T-helper 9 cell (primary cell): ENCODE results near the gene PRKCQ.

Experiments
- DNase-seq: peaks from one replicate; pipeline ENCODE4 v3.0.0-alpha.2; 2020

PRKCQ gene

DNA sequence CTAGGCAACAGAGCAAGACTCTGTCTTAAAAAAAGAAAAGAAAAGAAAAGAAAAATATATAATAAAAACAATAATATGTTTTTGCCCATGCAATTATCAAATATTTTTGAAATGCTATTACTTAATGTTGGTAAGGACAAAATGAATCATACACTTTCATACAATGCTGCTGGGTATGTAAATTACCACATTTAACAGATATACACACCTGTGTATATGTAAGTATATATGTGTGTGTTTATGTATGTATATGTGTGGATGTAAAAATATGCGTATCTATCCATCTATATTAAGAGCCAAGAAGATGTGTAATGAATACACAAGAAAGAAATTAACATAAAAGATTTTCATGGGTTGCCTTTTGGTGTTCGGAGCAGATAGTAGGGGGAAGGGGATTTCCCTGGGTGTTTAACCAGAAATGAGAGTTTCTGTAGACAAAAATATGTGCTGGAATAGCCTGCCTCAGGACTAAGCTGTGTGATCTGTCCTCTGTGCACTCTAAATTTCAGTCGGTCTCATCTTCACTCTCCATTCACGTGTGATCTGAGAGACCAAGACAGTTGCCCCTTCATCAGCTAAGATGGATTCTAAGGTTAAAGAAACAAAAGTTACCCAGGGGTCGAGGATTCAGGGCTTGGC, 61.2 kb downstream of the PRKCQ start:
- no peak for DNase-seq

GRCh38 chr10:6516929-6517284, 63.2 kb downstream of the PRKCQ start:
- no peak for DNase-seq

DNA sequence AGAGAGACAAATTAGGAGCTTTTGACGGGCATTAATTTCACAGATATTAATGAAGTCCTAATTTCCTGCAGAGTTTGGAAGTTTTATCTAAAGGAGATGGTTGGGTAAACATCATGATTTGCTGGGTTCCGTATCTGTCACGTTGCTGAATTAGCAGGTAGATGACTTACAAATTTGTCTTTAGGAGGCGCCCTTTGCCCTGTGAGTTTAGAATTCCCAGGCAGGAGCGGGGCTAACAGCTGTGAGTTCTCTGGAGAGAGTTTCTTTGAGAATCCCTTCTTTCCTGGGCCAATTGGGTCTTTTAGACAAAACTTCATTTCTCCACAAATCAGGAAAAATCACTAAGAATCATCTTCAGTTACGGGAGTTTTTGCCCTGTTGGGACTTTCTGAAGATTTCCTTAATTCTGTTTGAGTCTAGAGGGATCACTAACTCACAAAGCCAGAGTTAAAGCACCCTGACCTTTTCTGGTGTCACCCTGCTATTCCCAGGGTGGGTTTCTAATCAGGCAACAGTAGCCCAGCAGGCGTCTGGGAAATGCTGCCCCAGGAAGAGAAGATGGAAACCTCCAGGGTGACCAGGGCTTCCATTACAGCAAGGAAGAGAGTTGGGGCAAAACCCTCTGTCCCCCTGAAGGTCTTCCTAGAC, 63.7 kb downstream of the PRKCQ start:
- no peak for DNase-seq

GRCh38 chr10:6514844-6515780, 65.0 kb downstream of the PRKCQ start:
- DNase-seq: no peak

DNA sequence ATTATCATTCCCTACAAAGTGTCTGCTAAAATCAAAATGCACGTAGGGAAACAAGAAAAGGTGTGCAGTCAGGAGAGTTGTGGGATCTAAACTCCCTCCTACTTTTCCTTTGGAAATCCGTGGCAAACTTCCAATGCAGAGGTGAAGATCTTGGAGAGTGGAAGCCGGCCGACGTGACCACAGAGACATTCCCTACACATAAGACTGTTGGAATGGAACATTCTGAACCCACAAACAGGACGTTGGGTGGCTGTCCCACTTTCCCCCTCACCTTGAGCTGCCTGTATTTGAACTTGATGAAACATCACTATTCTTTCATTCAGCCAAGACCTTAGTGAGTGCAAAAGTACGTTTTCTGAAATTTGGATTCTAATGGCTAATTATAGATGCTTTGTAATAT, 65.9 kb downstream of the PRKCQ start:
- DNase-seq: no peak

- DNase-seq: no peak
Measured at GRCh38 chr10:6513476-6513875, 66.6 kb downstream of the PRKCQ start.

- no peak for DNase-seq
Measured at GRCh38 chr10:6512182-6512581, 67.9 kb downstream of the PRKCQ start.

DNA sequence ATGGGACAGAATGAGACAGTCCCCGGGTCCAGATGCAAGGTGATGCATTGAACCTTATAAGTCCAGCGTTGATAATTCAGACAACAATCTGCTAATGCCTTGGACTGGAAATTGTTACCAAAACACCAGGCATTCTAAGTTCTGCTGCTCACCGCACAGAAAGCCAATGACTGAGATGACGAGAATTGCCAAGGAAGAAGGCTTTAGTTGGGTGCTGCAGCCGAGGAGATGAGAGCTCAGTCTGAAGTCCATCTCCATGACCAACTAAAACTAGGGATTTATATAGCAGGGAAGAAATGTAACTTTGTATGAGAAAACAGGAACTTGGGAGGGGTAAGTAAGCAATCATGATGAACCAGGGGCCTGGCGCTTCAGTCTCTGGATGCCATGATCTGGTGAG, 68.7 kb downstream of the PRKCQ start:
- DNase-seq: no peak

DNA sequence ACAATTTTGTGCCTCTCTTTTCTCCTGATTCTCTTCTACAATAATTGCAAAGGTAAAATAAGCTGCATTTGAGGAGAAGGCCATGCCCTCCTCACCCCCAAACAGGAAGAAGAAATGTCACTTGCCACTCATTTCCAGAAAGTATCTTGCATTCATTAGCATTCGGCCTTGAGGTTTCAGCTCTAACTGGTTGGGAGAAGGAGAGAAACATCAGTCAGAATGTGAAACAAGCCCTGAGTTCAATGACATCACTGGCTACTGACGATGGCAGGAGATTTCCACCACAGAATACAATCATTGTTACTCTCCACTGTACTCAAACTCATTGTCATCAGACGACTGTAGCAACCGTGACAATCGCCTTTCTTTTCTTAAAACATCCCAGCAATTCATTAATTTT, 72.8 kb downstream of the PRKCQ start:
- DNase-seq: no peak

DNA sequence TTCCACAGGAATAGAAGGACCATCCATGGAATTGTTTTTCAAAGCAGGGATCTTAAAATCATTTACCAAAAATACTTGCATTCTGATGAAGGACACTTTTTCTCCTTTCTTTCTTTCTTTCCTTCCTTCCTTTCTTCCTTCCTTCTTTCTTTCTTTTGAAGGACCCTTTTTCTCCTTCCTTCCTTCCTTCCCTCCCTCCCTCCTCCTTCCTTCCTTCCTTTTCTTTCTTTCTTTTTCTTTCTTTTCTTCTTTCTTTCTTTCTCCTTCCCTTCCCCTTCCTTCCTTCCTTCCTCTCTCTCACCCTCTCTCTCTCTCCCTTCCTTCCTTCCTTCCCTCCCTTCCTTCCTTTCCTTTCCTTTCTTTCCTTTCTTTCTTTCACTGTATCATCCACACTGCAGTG, 74.8 kb downstream of the PRKCQ start:
- no peak for DNase-seq

- DNase-seq: no peak
Measured at GRCh38 chr10:6504296-6504695, 75.8 kb downstream of the PRKCQ start.

DNA sequence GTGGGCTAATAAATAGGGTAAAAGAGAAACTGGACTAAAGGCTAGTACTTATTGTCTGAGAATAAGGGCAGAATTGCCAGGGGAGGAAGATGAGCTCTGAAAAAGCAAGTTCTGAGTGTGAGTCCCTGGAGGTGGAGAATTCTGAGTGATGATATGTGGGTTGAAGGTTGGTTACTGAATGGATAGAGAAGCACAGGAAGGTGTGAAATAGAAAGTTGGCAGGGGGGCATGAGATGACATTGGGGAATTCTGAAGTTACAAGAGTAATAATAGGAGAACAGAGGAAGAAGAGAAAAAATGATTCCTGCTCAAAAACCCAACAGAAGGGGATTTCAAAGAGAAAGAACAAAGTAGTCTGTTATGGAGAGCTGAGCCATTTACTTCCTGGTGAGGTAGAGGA, 76.9 kb downstream of the PRKCQ start:
- no peak for DNase-seq

DNA sequence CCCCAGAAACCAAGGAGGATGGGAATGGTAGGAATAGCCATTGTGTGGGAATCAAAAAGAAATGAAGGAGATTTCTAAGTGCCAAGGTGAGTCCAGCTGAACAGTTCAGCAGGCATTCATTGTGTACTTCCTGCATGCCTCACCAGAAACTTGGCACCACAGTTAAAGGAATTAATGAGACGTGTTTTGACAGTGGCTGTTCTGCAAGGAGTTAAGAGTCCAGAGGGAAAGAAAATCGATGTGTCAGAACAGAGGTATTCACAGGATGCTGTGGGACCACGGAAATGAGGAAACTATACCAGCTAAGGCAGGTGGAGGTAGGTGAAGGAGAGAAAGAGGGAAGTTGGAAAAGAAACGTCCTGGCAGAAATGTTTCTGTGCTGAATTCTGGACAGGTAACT, 78.1 kb downstream of the PRKCQ start:
- DNase-seq: no peak

- DNase-seq: no peak
Measured at GRCh38 chr10:6499974-6500373, 80.1 kb downstream of the PRKCQ start.

GRCh38 chr10:6498771-6499170, 81.3 kb downstream of the PRKCQ start:
- no peak for DNase-seq

- DNase-seq: no peak
Measured at GRCh38 chr10:6497620-6498019, 82.5 kb downstream of the PRKCQ start.

DNA sequence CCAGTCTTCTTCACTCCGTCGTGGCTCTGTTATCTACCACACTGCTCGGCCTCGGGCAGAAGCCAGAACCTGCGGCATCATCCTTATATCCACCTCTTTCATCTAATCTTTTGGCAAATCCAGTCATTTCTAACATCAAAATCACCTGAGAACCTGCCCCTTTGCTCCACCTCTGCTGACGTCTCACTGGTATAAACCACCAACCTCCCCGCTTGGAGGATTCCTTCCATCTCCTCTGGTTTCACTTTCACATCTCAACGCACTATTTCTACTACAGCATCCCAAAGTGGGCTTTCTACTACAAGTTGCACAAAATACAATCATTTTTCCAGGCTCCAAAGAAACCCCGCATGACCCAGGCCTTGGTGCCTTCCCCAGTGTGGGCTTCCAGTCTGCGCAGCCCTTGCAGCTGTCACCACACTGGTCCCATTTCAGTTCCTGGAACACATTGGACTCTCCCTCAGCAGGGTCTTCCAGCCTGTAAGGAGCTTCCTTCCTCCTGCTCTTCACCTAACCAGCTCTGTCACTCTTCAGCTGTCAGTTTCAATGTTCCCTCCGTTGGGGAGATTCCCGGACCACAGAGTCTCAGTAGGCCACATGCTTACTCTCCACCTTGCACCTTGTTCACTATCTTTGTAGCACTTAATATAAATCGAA, 85.0 kb downstream of the PRKCQ start:
- DNase-seq: peak; percentile 44

DNA sequence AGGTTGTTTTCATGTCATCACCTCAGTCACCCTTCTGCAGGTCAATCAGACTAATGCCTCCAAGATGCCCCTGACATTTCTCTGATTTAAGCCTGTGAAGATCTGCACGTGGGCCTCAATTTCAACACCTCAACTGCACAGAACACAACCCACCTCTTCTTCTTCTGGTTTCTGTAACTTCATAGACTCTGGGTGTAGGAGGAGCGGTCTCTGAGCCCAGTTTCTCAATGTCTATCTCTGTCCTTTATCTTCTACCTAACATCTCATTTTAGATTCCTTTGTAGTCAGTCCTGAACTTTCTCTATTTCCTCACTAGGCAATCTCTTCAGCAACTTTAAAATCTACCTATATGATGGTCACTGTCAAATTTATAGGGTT, 85.6 kb downstream of the PRKCQ start:
- no peak for DNase-seq

GRCh38 chr10:6493521-6494441, 86.3 kb downstream of the PRKCQ start:
- no peak for DNase-seq

- DNase-seq: no peak
Measured at GRCh38 chr10:6492896-6493295, 87.2 kb downstream of the PRKCQ start.

GRCh38 chr10:6491841-6492609, 88.1 kb downstream of the PRKCQ start:
- DNase-seq: no peak

- DNase-seq: no peak
Measured at GRCh38 chr10:6490614-6491013, 89.5 kb downstream of the PRKCQ start.
